Esophagus squamous epithelium (tissue), 5 donors: ENCODE results near the gene METTL24. TPM values are rescaled to one million over a fixed set of nuclear protein-coding genes. Genes with fewer than 3 reads are reported as not detected.

Source experiments
- DNase-seq: peaks from one replicate; lab custom pipeline; 2025; lab: John Stamatoyannopoulos, UW
- H3K27ac ChIP-seq, 4 donors: fragments of 200-600 bp; sonication (generic); one replicate each; pipeline ENCODE4 v1.5.1; 2016 to 2019; ENCODE audit warnings: mild to moderate bottlenecking in 1 of 4
- H3K27me3 ChIP-seq, 4 donors: fragments of 200-600 bp; sonication (generic); 1 replicate in 3 of 4; 2 replicates in 1 of 4; pipeline versions ENCODE4 v1.5.1 to v1.6.0; 2017 to 2021; ENCODE audit warnings: antibody characterized with exemption in 1 of 4
- H3K36me3 ChIP-seq, 3 donors: fragments of 200-600 bp; sonication (generic); one replicate each; pipeline ENCODE4 v1.5.1; 2016 to 2019
- H3K4me1 ChIP-seq, 3 donors: fragments of 200-600 bp; sonication (generic); one replicate each; pipeline ENCODE4 v1.5.1; 2017 to 2019
- H3K4me3 ChIP-seq, 4 donors: fragments of 200-600 bp; sonication (generic); 1 replicate in 3 of 4; 2 replicates in 1 of 4; pipeline ENCODE4 v1.5.1; 2016 to 2019; ENCODE audit warnings: mild to moderate bottlenecking in 2 of 4, moderate library complexity in 1 of 4
- H3K9me3 ChIP-seq, 3 donors: fragments of 200-600 bp; sonication (generic); one replicate each; pipeline ENCODE4 v1.5.1; 2016 to 2019
- POLR2A ChIP-seq, 4 donors: fragments of 450-650 bp; IDR thresholded peaks; one replicate each; pipeline ENCODE4 v1.6.1; 2017; ENCODE audit warnings: antibody characterized with exemption in 4 of 4, mild to moderate bottlenecking in 4 of 4, moderate library complexity in 3 of 4
- WGBS, 2 donors: methylation state at CpG; one replicate each; pipeline ENCODE4 v1.1.5; 2018; 5-methylcytosine and 5-hydroxymethylcytosine counted together
- intact Hi-C: fragments of 100-400 bp; cut with DNase I; formaldehyde crosslinking; loops from one replicate; pipeline ENCODE4 v1.15.0; 2022
- total RNA-seq, 4 donors: library from RNA; depleted of rRNA; stranded (reverse); fragments of >200 nt; gene quantifications; one replicate each; pipeline ENCODE4 v1.1.0, GENCODE V29; 2016
- TF ChIP-seq, protein P1 (sequence below), 6 experiments: fragments of 450-650 bp in 4 of 6; fragments of 200-600 bp in 2 of 6; sonication (generic) in 2 of 6; IDR thresholded peaks; one replicate each; pipeline ENCODE4 v1.5.1; 2016 to 2019; ENCODE audit warnings: antibody characterized with exemption in 6 of 6, mild to moderate bottlenecking in 4 of 6, moderate library complexity in 4 of 6
- donor health status: DM: yes; HTN: yes; CAD: no.

Gene METTL24
- total RNA-seq, 4 donors from 2014 or later, result 0.57 to 4.0 (median 0.83) TPM; not detected in 1

DNA sequence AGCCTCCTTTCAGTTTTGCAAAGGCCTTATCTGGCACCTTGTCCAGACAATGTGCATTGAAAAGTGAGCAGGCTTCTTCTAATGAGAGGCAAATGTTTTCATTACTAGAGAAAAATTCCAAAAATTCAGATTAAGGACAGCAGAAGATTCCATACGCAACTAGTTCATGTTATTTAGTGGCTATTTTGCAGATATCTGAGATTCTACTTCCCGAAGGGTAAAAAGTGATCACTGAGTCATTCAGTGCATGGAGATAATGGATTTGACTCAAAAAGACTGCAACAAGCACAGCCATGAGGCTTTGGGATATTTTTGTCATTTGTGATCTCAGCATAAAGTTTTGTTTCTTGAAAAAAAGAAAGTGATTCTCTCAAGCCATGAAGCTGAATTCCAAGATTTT lies 29.9 kb downstream of the METTL24 start:
- H3K27me3 ChIP-seq, result no peaks in the 10 kb centered on the region
- H3K36me3 ChIP-seq, result no peaks in the 10 kb centered on the region
- no peak overlapping the region for H3K4me3 ChIP-seq
- H3K4me1 ChIP-seq, result peaks cover 4 to 63% (median 15%) of the 10 kb centered on the region in 3 donors
- intact Hi-C loops, result no loop called here
- DNase-seq, result no peak
- no peaks in the 10 kb centered on the region for H3K9me3 ChIP-seq
- WGBS, 2 donors, result 85 to 87% methylated on average over 2 of the region's 2 CpGs
- peak overlapping the region in 1 of 4 donors; percentile 29 for H3K27ac ChIP-seq
- no peak for TF ChIP-seq POLR2A (IDR thresholded peaks at IDR 0.05)
- TF ChIP-seq, protein P1, sequence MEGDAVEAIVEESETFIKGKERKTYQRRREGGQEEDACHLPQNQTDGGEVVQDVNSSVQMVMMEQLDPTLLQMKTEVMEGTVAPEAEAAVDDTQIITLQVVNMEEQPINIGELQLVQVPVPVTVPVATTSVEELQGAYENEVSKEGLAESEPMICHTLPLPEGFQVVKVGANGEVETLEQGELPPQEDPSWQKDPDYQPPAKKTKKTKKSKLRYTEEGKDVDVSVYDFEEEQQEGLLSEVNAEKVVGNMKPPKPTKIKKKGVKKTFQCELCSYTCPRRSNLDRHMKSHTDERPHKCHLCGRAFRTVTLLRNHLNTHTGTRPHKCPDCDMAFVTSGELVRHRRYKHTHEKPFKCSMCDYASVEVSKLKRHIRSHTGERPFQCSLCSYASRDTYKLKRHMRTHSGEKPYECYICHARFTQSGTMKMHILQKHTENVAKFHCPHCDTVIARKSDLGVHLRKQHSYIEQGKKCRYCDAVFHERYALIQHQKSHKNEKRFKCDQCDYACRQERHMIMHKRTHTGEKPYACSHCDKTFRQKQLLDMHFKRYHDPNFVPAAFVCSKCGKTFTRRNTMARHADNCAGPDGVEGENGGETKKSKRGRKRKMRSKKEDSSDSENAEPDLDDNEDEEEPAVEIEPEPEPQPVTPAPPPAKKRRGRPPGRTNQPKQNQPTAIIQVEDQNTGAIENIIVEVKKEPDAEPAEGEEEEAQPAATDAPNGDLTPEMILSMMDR (IDR thresholded peaks at IDR 0.05), result no peak

DNA sequence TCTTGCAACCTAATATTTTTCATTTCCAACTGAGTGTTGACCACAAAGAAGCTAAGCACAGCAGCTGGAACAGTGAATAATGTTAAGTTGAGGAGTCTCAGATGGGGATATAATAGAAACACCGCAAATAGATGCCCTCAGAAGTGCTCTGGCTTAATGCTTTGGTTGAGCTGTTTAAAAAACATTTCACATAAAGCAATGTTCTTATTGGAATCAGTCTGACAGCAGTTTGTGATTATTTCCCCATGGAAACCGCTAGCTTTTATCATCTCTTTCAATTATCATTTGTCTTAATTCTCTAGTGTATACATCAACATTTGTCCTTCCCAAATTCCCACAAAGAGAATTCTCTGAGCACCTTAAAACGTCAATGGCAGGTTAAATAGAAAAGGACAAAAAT lies 30.8 kb downstream of the METTL24 start:
- intact Hi-C loops, result no loop called here
- Histone ChIP-seq H3K27me3 (no peaks in the 10 kb centered on the region), H3K4me3 (no peak overlapping the region), H3K4me1 (peaks cover 4 to 63% (median 15%) of the 10 kb centered on the region in 3 donors), H3K36me3 (no peaks in the 10 kb centered on the region), H3K27ac (peak overlapping the region in 1 of 4 donors; percentile 1), H3K9me3 (no peaks in the 10 kb centered on the region)
- DNase-seq, result no peak
- WGBS, 2 donors, result 69 to 75% methylated on average over 3 of the region's 3 CpGs
- TF ChIP-seq, protein P1 (IDR thresholded peaks at IDR 0.05), result no peak
- no peak for TF ChIP-seq POLR2A (IDR thresholded peaks at IDR 0.05)

DNA sequence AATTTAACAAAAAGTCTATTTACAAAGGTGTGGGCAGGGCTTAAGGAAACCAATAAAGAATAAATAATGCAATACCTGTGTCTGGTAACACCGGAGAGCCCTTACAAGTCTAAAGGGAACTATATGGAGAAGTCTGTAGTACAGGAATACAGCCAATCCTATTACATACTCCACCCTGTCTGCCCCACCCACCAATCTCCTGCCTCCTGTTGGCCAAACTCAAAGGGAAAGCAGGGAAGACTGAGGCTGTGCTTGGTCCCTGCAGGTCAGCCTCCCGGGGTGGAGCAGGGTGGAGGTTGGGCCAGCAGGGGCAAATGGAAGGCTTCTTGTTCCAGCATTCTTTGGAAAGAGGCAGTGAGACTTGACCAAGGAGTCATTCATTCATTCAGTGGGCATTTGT lies 31.5 kb downstream of the METTL24 start:
- Histone ChIP-seq H3K36me3 (no peaks in the 10 kb centered on the region), H3K4me3 (no peak overlapping the region), H3K4me1 (peaks cover 4 to 59% (median 15%) of the 10 kb centered on the region in 3 donors), H3K9me3 (no peaks in the 10 kb centered on the region), H3K27me3 (no peaks in the 10 kb centered on the region), H3K27ac (peak overlapping the region in 2 of 4 donors; percentile 1 to 33)
- TF ChIP-seq, protein P1 (IDR thresholded peaks at IDR 0.05), result no peak
- no peak for TF ChIP-seq POLR2A (IDR thresholded peaks at IDR 0.05)
- WGBS, 2 donors, result 86% methylated on average over 2 of the region's 2 CpGs
- intact Hi-C loops, result no loop called here
- no peak for DNase-seq

DNA sequence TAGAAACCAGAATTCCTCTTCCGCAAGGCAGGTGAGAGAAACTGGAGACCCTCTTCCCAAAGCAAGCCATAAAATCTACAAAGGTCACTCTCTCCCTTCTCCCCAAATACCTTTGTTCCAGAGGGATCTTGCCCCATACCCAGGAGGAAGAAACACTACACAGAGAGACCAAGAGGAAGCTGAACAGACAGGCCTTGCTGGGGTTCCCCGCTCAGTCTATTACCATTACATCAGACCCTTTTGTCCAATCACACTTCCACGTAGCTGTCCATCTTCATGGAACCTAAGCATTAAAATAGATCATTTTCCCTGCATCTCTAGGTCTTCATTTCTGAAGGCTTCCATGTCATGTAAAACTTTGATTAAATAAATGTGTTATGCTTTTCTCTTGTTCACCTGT lies 32.1 kb downstream of the METTL24 start:
- WGBS, 2 donors, result 88 to 95% methylated on average over 3 of the region's 3 CpGs
- H3K4me3 ChIP-seq, result no peak overlapping the region
- TF ChIP-seq, protein P1 (IDR thresholded peaks at IDR 0.05), result no peak
- TF ChIP-seq POLR2A (IDR thresholded peaks at IDR 0.05), result no peak

DNA sequence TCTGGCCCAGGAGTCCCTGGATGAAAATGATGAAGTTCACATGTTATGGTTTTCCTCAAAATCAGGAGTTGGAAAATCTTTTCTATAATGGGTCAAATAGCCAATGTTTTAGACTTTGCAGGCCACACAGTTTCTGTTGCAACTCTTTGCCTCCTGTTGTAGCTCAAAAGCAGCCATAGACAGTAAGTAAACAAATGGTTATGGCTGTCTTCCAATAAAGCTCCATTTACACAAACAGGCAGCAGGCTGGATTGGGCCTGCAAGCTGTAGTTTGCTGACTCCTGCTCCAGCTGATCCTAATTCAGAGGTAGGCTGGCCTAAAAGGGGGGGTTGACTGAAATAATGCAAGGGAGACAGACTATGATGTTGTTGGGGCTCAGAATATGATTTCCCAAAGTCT lies 33.0 kb downstream of the METTL24 start:
- Histone ChIP-seq H3K27me3 (no peaks in the 10 kb centered on the region), H3K27ac (peak overlapping the region in 3 of 4 donors; percentile 5 to 50 (median 37)), H3K9me3 (no peaks in the 10 kb centered on the region), H3K36me3 (no peaks in the 10 kb centered on the region), H3K4me3 (no peak overlapping the region), H3K4me1 (peaks cover 4 to 58% (median 15%) of the 10 kb centered on the region in 3 donors)
- intact Hi-C loops, result no loop called here
- no peak for DNase-seq
- TF ChIP-seq POLR2A (IDR thresholded peaks at IDR 0.05), result no peak
- TF ChIP-seq, protein P1 (IDR thresholded peaks at IDR 0.05), result no peak

More for the DNA sequence above, 32.1 kb downstream of the METTL24 start:
- no peak for DNase-seq
- H3K36me3 ChIP-seq, result no peaks in the 10 kb centered on the region
- intact Hi-C loops, result no loop called here
- peak overlapping the region in 1 of 4 donors; percentile 50 for H3K27ac ChIP-seq
- H3K4me1 ChIP-seq, result peaks cover 4 to 58% (median 15%) of the 10 kb centered on the region in 3 donors
- H3K9me3 ChIP-seq, result no peaks in the 10 kb centered on the region
- no peaks in the 10 kb centered on the region for H3K27me3 ChIP-seq
